Dendritic cell treated with granulocyte-macrophage colony-stimulating factor and Interleukin-4, amounts not matched to agents 40 ng/mL and 50 ng/mL, for 4 days (primary cell): ENCODE measurements around the gene COA4.
"Not testable (repeated sequence)": the region's sequence is repeated elsewhere in the genome, so short reads cannot be mapped to it uniquely, and the experiment has no call there.

Source experiments
- H3K27ac Mint-ChIP-seq: one replicate; pipeline ENCODE4 v1.8.0; 2022; ENCODE audit warnings: mild to moderate bottlenecking, mixed read lengths
- H3K27me3 Mint-ChIP-seq: one replicate; pipeline ENCODE4 v1.8.0; 2022; ENCODE audit warnings: mild to moderate bottlenecking, mixed read lengths
- H3K36me3 Mint-ChIP-seq: one replicate; pipeline ENCODE4 v1.8.0; 2022; ENCODE audit warnings: low read depth, mixed read lengths
- H3K4me1 Mint-ChIP-seq: one replicate; pipeline ENCODE4 v1.8.0; 2022; ENCODE audit warnings: low read depth, mixed read lengths
- H3K4me3 Mint-ChIP-seq: one replicate; pipeline ENCODE4 v1.8.0; 2022; ENCODE audit warnings: mild to moderate bottlenecking, moderate library complexity, mixed read lengths
- H3K9me3 Mint-ChIP-seq: one replicate; pipeline ENCODE4 v1.8.0; 2022; ENCODE audit warnings: mixed read lengths
- intact Hi-C: fragments of 100-400 bp; cut with micrococcal nuclease; formaldehyde crosslinking; loops from one replicate; pipeline ENCODE4 v1.15.0; 2022

COA4 gene

DNA sequence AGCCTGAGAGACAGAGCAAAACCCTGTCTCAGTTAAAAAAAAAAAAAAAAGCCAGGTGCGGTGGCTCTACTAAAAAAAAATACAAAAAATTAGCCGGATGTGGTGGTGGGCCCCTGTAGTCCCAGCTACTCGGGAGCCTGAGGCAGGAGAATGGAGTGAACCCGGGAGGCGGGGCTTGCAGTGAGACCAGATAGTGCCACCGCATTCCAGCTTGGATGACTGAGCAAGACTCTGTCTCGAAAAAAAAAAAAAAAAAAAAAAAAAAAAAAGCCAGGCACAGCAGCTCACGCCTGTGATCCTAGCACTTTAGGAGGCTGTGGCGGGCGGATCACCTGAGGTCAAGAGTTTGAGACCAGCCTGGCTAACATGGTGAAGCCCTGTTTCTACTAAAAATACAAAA lies 3.8 kb upstream of the COA4 start:
- H3K9me3 Mint-ChIP-seq, H3K27ac Mint-ChIP-seq, intact Hi-C loops, H3K4me1 Mint-ChIP-seq, H3K4me3 Mint-ChIP-seq, H3K27me3 Mint-ChIP-seq: not testable (repeated sequence)
- peaks cover 28% of the 10 kb centered on the region for H3K36me3 Mint-ChIP-seq

DNA sequence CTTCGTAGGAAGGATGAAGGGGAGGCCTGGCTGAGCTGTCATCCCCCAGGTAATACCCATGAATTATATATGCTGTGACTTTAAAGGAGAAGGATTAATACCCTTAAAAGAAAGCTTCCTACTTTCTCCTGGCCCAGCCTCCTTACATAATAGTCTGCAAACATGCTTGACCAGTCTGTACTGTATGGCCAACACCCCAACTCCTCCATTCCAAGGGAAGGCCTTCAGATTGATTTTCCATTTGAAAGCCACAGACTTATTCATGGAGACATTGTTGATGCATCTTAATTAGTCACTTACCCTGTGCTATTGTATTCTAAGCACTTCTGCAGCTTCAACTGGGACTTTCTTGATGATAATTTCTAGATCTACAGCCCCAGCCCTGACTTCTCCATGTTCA lies 2.1 kb upstream of the COA4 start:
- Mint-ChIP-seq H3K36me3 (peaks cover 42% of the 10 kb centered on the region), H3K27ac (no peak overlapping the region), H3K27me3 (no peaks in the 10 kb centered on the region), H3K4me1 (peaks cover 16% of the 10 kb centered on the region), H3K9me3 (no peaks in the 10 kb centered on the region), H3K4me3 (no peak overlapping the region)
- intact Hi-C loops = loop anchor here (5.0 kb wide), 1 partner anchor 91 kb away; the partner anchor contains the start of gene MRPL48

DNA sequence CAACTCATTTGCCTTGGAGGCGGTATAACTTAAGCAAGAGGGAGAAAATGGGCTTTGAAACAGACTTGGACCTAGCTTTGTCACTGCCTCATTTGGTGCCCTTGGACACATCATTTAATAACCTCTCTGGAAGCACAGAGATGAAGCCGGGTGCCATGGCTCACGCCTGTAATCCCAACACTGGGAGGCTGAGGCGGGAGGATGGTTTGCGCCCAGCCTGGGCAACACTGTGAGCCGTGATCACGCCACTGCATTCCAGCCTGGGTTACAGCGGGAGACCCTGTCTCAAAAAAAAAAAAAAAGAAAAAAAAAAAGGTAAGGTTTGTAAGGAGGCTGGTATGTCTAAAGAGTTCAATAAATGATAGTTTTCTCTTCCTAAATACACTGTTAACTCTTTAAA lies 806 bp downstream of the COA4 start:
- Mint-ChIP-seq H3K27me3 (no peaks in the 10 kb centered on the region), H3K9me3 (no peaks in the 10 kb centered on the region), H3K4me1 (peaks cover 16% of the 10 kb centered on the region), H3K36me3 (peaks cover 61% of the 10 kb centered on the region), H3K27ac (peak overlapping the region; percentile 88), H3K4me3 (peak overlapping the region; percentile 92)
- intact Hi-C loops = loop anchor here (5.0 kb wide), 1 partner anchor 89 kb away; the partner anchor contains the start of gene MRPL48

GRCh38 chr11:73875380-73875779 lies 1.3 kb downstream of the COA4 start:
- Mint-ChIP-seq H3K4me3 (peak overlapping the region; percentile 92), H3K36me3 (peaks cover 61% of the 10 kb centered on the region), H3K27me3 (no peaks in the 10 kb centered on the region), H3K9me3 (no peaks in the 10 kb centered on the region), H3K4me1 (peaks cover 16% of the 10 kb centered on the region), H3K27ac (peak overlapping the region; percentile 88)
- intact Hi-C loops = loop anchor here (5.0 kb wide), 1 partner anchor 88 kb away; the partner anchor contains the start of gene MRPL48

- Mint-ChIP-seq H3K9me3 (no peaks in the 10 kb centered on the region), H3K27ac (no peak overlapping the region), H3K4me1 (peaks cover 16% of the 10 kb centered on the region), H3K4me3 (no peak overlapping the region), H3K36me3 (peaks cover 67% of the 10 kb centered on the region), H3K27me3 (no peaks in the 10 kb centered on the region)
- intact Hi-C loops = no loop called here
Measured at GRCh38 chr11:73872749-73873357, 3.8 kb downstream of the COA4 start.

- peaks cover 54% of the 10 kb centered on the region for H3K36me3 Mint-ChIP-seq
- H3K27ac Mint-ChIP-seq = no peak overlapping the region
- H3K27me3 Mint-ChIP-seq = no peaks in the 10 kb centered on the region
- H3K9me3 Mint-ChIP-seq = no peaks in the 10 kb centered on the region
- no peak overlapping the region for H3K4me3 Mint-ChIP-seq
- H3K4me1 Mint-ChIP-seq = peaks cover 7% of the 10 kb centered on the region
- intact Hi-C loops = no loop called here
Measured at GRCh38 chr11:73870261-73870660, 6.4 kb downstream of the COA4 start.

- no peak overlapping the region for H3K27ac Mint-ChIP-seq
- no peaks in the 10 kb centered on the region for H3K9me3 Mint-ChIP-seq
- no peaks in the 10 kb centered on the region for H3K4me1 Mint-ChIP-seq
- no peaks in the 10 kb centered on the region for H3K27me3 Mint-ChIP-seq
- intact Hi-C loops = no loop called here
- H3K36me3 Mint-ChIP-seq = peaks cover 54% of the 10 kb centered on the region
- no peak overlapping the region for H3K4me3 Mint-ChIP-seq
Measured at GRCh38 chr11:73869332-73869949, 7.2 kb downstream of the COA4 start.

DNA sequence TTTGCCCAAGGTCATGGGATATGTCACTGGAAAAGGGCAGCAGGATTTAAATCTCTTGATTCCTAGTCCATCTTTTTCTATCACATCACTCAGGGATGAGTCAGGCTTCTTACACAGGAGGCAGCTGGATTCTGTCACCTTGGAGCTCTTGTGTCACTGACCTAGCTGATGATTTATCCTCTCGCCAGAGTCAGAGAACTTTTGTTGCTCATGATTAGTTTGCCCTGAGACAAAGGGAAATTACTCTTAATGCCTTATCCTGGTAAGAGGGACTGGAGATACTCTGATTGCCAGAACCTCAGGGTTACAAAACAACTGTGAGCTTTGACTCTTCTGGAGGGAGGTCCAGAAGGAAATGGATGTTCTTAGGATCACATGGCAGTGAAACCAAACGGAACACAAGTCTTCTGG lies 10.1 kb downstream of the COA4 start:
- no peak overlapping the region for H3K4me3 Mint-ChIP-seq
- no peaks in the 10 kb centered on the region for H3K9me3 Mint-ChIP-seq
- intact Hi-C loops = no loop called here
- no peak overlapping the region for H3K27ac Mint-ChIP-seq
- no peaks in the 10 kb centered on the region for H3K4me1 Mint-ChIP-seq
- H3K27me3 Mint-ChIP-seq = no peaks in the 10 kb centered on the region
- peaks cover 48% of the 10 kb centered on the region for H3K36me3 Mint-ChIP-seq

GRCh38 chr11:73866095-73866579 lies 10.5 kb downstream of the COA4 start:
- intact Hi-C loops = no loop called here
- no peak overlapping the region for H3K27ac Mint-ChIP-seq
- no peaks in the 10 kb centered on the region for H3K9me3 Mint-ChIP-seq
- no peaks in the 10 kb centered on the region for H3K27me3 Mint-ChIP-seq
- H3K36me3 Mint-ChIP-seq = peaks cover 48% of the 10 kb centered on the region
- H3K4me3 Mint-ChIP-seq = no peak overlapping the region
- no peaks in the 10 kb centered on the region for H3K4me1 Mint-ChIP-seq

DNA sequence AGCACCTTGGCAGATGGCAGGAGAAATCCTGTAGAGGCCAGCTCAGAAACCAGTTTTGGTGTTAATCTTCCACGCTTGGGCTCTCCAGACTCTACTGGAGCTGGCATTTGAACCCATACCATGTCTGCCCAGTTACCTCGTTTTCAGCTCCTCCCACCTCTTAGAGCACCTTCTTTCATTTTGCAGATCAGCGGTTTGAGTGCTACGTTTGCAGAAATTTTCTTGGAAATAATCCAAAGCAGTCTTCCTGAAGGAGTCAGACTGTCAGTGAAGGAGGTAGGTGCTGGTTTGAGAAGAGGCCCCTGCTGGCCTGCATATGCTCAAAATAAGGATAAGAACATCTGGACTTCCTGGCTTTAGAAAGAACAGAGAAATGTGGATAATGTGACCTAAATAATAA lies 13.7 kb downstream of the COA4 start:
- no peaks in the 10 kb centered on the region for H3K4me1 Mint-ChIP-seq
- H3K27me3 Mint-ChIP-seq = no peaks in the 10 kb centered on the region
- no peaks in the 10 kb centered on the region for H3K9me3 Mint-ChIP-seq
- peaks cover 63% of the 10 kb centered on the region for H3K36me3 Mint-ChIP-seq
- no peak overlapping the region for H3K27ac Mint-ChIP-seq
- intact Hi-C loops = no loop called here
- no peak overlapping the region for H3K4me3 Mint-ChIP-seq

DNA sequence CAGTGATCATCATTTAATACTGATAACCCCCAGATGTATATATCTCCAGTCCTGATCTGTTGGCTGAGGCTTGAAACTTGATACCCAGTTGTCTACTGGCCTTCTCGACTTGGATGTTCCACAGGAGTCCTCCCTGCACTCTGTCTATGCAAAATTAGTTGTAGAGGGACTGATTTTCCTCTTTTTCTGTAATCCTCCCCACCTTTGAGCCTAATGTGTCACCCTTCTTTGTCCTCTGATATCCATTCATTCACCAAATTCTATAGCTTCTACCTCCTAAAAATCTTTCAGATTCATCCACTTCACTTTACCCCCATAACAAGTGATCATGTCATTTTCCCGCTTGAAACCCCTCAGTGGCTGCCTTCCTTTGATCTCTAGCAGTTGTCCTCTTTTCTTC lies 16.4 kb downstream of the COA4 start:
- H3K27me3 Mint-ChIP-seq = no peaks in the 10 kb centered on the region
- intact Hi-C loops = no loop called here
- no peaks in the 10 kb centered on the region for H3K4me1 Mint-ChIP-seq
- peaks cover 61% of the 10 kb centered on the region for H3K36me3 Mint-ChIP-seq
- no peak overlapping the region for H3K27ac Mint-ChIP-seq
- no peaks in the 10 kb centered on the region for H3K9me3 Mint-ChIP-seq
- no peak overlapping the region for H3K4me3 Mint-ChIP-seq

- Mint-ChIP-seq H3K4me1 (no peaks in the 10 kb centered on the region), H3K27ac (no peak overlapping the region), H3K4me3 (no peak overlapping the region), H3K36me3 (peaks cover 58% of the 10 kb centered on the region), H3K9me3 (no peaks in the 10 kb centered on the region), H3K27me3 (no peaks in the 10 kb centered on the region)
- intact Hi-C loops = no loop called here
Measured at GRCh38 chr11:73859671-73860070, 17.0 kb downstream of the COA4 start.

DNA sequence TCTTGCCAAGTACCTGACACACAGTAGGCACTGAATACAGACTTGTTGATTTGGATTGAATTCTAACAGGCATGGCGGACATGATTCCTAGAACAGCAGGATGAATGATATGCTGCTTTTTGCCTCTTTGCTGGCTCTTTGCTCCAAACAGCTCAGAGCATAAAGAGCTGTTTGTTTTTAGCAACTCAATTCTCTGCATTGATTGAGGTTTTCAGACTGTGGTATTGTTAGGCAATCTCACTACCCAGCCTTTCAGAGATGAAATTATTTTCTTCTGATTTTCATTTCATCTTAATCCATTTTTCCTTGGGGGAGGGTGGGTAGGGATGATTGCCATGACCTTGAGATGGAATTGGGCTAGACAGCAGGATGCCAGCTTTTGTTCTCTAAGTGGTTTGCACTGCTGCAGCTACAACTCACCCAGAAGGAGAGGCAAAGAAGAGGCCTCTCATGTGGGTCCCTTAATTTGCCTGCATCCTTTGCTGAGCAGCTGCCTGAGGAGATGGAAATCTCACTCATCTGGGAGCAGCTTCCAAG lies 20.5 kb downstream of the COA4 start:
- intact Hi-C loops = no loop called here
- no peaks in the 10 kb centered on the region for H3K9me3 Mint-ChIP-seq
- peaks cover 5% of the 10 kb centered on the region for H3K4me1 Mint-ChIP-seq
- no peak overlapping the region for H3K4me3 Mint-ChIP-seq
- H3K36me3 Mint-ChIP-seq = peaks cover 46% of the 10 kb centered on the region
- H3K27me3 Mint-ChIP-seq = no peaks in the 10 kb centered on the region
- H3K27ac Mint-ChIP-seq = no peak overlapping the region

DNA sequence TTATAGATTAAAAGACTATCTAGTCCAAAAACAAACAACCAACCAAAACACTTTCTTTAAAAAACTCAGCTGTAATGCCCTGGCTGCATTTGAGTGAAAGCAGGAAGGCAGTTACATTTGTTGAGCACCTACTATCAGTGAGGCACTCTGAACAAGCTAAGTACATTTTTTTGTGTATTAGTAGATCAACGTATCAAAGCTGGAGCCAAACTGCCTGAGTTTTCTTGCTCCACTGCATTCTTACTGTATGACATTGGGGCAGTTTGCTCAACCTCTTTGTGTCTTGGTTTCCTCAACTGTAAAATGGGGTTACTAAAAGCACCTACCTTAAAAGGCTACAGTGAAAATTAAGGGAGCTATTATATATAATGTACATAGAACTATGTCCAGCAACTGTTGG lies 22.0 kb downstream of the COA4 start:
- H3K36me3 Mint-ChIP-seq = peaks cover 42% of the 10 kb centered on the region
- no peak overlapping the region for H3K4me3 Mint-ChIP-seq
- H3K27me3 Mint-ChIP-seq = no peaks in the 10 kb centered on the region
- no peak overlapping the region for H3K27ac Mint-ChIP-seq
- intact Hi-C loops = no loop called here
- no peaks in the 10 kb centered on the region for H3K9me3 Mint-ChIP-seq
- H3K4me1 Mint-ChIP-seq = peaks cover 5% of the 10 kb centered on the region
